Mucosa of gallbladder (tissue), 1 donor: Measurements from ENCODE around the gene C17orf113. TPM values are rescaled to one million over a fixed set of nuclear protein-coding genes. Genes with fewer than 3 reads are reported as not detected.
A peak's percentile ranks its signal among the peaks of the same experiment; 100 is the strongest.
"Not testable (repeated sequence)": the region's sequence is repeated elsewhere in the genome, so short reads cannot be mapped to it uniquely, and the experiment has no call there.

Source experiments
- DNase-seq: peaks from one replicate; pipeline ENCODE4 v3.0.0-alpha.2; 2020; ENCODE audit warnings: low spot score
- total RNA-seq: library from RNA; stranded (reverse); gene quantifications from one replicate; pipeline ENCODE4 v1.2.1, GENCODE V29; 2021
- donor health status: DM: no; HTN: no; CAD: no.

The C17orf113 gene
- total RNA-seq, 1 donor from 2014 or later, result 1.6 TPM

- peak; percentile 93 for DNase-seq
These were observed 33.2 kb downstream of the C17orf113 start, which contains the start of gene DNAJC7 for GRCh38 chr17:42016941-42017865. Gene DNAJC7, minus strand, starts transcription at chr17:42017439. Its CDS starts 23 bp downstream, at chr17:42017416.

- no peak for DNase-seq
These were observed 34.0 kb downstream of the C17orf113 start for GRCh38 chr17:42016411-42016831.

- DNase-seq, result not testable (repeated sequence)
These were observed 36.7 kb downstream of the C17orf113 start for GRCh38 chr17:42013740-42014139.

GRCh38 chr17:42012363-42012762 is 38.0 kb downstream of the C17orf113 start:
- DNase-seq, result not testable (repeated sequence)

GRCh38 chr17:42010898-42011516 is 39.4 kb downstream of the C17orf113 start:
- no peak for DNase-seq

- not testable (repeated sequence) for DNase-seq
These were observed 40.1 kb downstream of the C17orf113 start for GRCh38 chr17:42010266-42010680.

GRCh38 chr17:42009170-42009569 is 41.2 kb downstream of the C17orf113 start:
- no peak for DNase-seq

- DNase-seq, result no peak
These were observed 45.2 kb downstream of the C17orf113 start for GRCh38 chr17:42005166-42005565.

GRCh38 chr17:42002792-42003301 is 47.6 kb downstream of the C17orf113 start:
- DNase-seq, result no peak

- DNase-seq, result no peak
These were observed 48.1 kb downstream of the C17orf113 start for GRCh38 chr17:42002175-42002791.

GRCh38 chr17:42001729-42002128 is 48.7 kb downstream of the C17orf113 start:
- no peak for DNase-seq

GRCh38 chr17:42000413-42001133 is 49.8 kb downstream of the C17orf113 start:
- DNase-seq, result no peak

GRCh38 chr17:41998497-41998896 is 51.9 kb downstream of the C17orf113 start:
- DNase-seq, result no peak

GRCh38 chr17:41996855-41997164 is 53.6 kb downstream of the C17orf113 start:
- no peak for DNase-seq

- no peak for DNase-seq
These were observed 57.8 kb downstream of the C17orf113 start for GRCh38 chr17:41992576-41992975.

- DNase-seq, result no peak
These were observed 60.5 kb downstream of the C17orf113 start for GRCh38 chr17:41989702-41990419.

GRCh38 chr17:41988418-41988817 is 62.0 kb downstream of the C17orf113 start:
- no peak for DNase-seq
